ENCODE results near the gene PPIF.

PPIF gene

GRCh38 chr10:79392506-79393176 is 45.4 kb downstream of the PPIF start:
- no peak overlapping the region for H3K27ac ChIP-seq
- no peak for TF ChIP-seq CTCF (conservative IDR thresholded peaks at IDR 0.05)

GRCh38 chr10:79393221-79393923 is 46.1 kb downstream of the PPIF start:
- no peak overlapping the region for H3K27ac ChIP-seq
- TF ChIP-seq CTCF (conservative IDR thresholded peaks at IDR 0.05), result no peak

GRCh38 chr10:79393924-79394610 is 46.8 kb downstream of the PPIF start:
- H3K27ac ChIP-seq, result no peak overlapping the region
- no peak for TF ChIP-seq CTCF (conservative IDR thresholded peaks at IDR 0.05)

- no peak overlapping the region for H3K27ac ChIP-seq
- no peak for TF ChIP-seq CTCF (conservative IDR thresholded peaks at IDR 0.05)
Observed at GRCh38 chr10:79394664-79395063, 47.4 kb downstream of the PPIF start.

GRCh38 chr10:79396520-79396919 is 49.3 kb downstream of the PPIF start:
- no peak overlapping the region for H3K27ac ChIP-seq
- TF ChIP-seq CTCF (conservative IDR thresholded peaks at IDR 0.05), result no peak

GRCh38 chr10:79397051-79397450 is 49.8 kb downstream of the PPIF start:
- no peak for TF ChIP-seq CTCF (conservative IDR thresholded peaks at IDR 0.05)
- H3K27ac ChIP-seq, result no peak overlapping the region

GRCh38 chr10:79397575-79398303 is 50.5 kb downstream of the PPIF start:
- H3K27ac ChIP-seq, result no peak overlapping the region
- no peak for TF ChIP-seq CTCF (conservative IDR thresholded peaks at IDR 0.05)
